Neural progenitor cell (in vitro differentiated cells): Measurements from ENCODE around the gene ATIC. TPM values are rescaled to one million over a fixed set of nuclear protein-coding genes. Genes with fewer than 3 reads are reported as not detected.

Experiments
- DNase-seq: peaks from one replicate; pipeline ENCODE4 v3.0.0-alpha.2; 2016; ENCODE audit warnings: low spot score
- H2AFZ ChIP-seq: fragments of 200-600 bp; sonication (generic); replicated peaks from 2 replicates; pipeline ENCODE4 v1.6.1; 2016; ENCODE audit warnings: antibody characterized with exemption
- H3F3A ChIP-seq: fragments of 200-600 bp; sonication (generic); 2 replicates; pipeline ENCODE4 v1.6.1; 2016; ENCODE audit warnings: antibody characterized with exemption, low read depth
- H3K27ac ChIP-seq: fragments of 200-600 bp; sonication (generic); 2 replicates; pipeline ENCODE4 v1.5.1; 2016; ENCODE audit warnings: mild to moderate bottlenecking
- H3K27me3 ChIP-seq: fragments of 200-600 bp; sonication (generic); 2 replicates; pipeline ENCODE4 v1.6.1; 2016; ENCODE audit warnings: mild to moderate bottlenecking, moderate library complexity
- H3K36me3 ChIP-seq: fragments of 200-600 bp; sonication (generic); 2 replicates; pipeline ENCODE4 v1.5.1; 2016
- H3K4me1 ChIP-seq: fragments of 200-600 bp; sonication (generic); 2 replicates; pipeline ENCODE4 v1.6.1; 2016; ENCODE audit warnings: mixed run types
- H3K4me2 ChIP-seq: fragments of 200-600 bp; sonication (generic); 2 replicates; pipeline ENCODE4 v1.6.1; 2016
- H3K4me3 ChIP-seq: fragments of 200-600 bp; sonication (generic); 2 replicates; pipeline ENCODE4 v1.5.1; 2016
- H3K79me2 ChIP-seq: fragments of 200-600 bp; sonication (generic); 2 replicates; pipeline ENCODE4 v1.6.1; 2016; ENCODE audit warnings: low read depth
- H3K9ac ChIP-seq: fragments of 200-600 bp; sonication (generic); 2 replicates; pipeline ENCODE4 v1.6.1; 2016
- H3K9me3 ChIP-seq: fragments of 200-600 bp; sonication (generic); 2 replicates; pipeline ENCODE4 v1.5.1; 2016; ENCODE audit warnings: low read depth
- H4K20me1 ChIP-seq: fragments of 200-600 bp; sonication (generic); 2 replicates; pipeline ENCODE4 v1.6.1; 2016; ENCODE audit warnings: low read depth
- H3K27ac Mint-ChIP-seq: 3 replicates; pipeline ENCODE4 v1.8.0; 2021; ENCODE audit warnings: mixed read lengths
- H3K27me3 Mint-ChIP-seq: 2 replicates; pipeline ENCODE4 v1.8.0; 2022; ENCODE audit warnings: low read depth, mild to moderate bottlenecking, inconsistent platforms, moderate library complexity, mixed read lengths; ENCODE audit not compliant: insufficient read depth
- H3K36me3 Mint-ChIP-seq: 3 replicates; pipeline ENCODE4 v1.8.0; 2021; ENCODE audit warnings: mixed read lengths
- H3K4me1 Mint-ChIP-seq: 3 replicates; pipeline ENCODE4 v1.8.0; 2021; ENCODE audit warnings: mixed read lengths
- H3K4me3 Mint-ChIP-seq: 3 replicates; pipeline ENCODE4 v1.8.0; 2021; ENCODE audit warnings: mild to moderate bottlenecking, moderate library complexity, mixed read lengths
- H3K9me3 Mint-ChIP-seq: 3 replicates; pipeline ENCODE4 v1.8.0; 2020; ENCODE audit warnings: mixed read lengths
- CTCF ChIP-seq: fragments of 200-600 bp; sonication (generic); IDR thresholded peaks from 2 replicates; pipeline ENCODE4 v1.5.1; 2017; ENCODE audit warnings: antibody characterized with exemption, mild to moderate bottlenecking
- EZH2 ChIP-seq: fragments of 200-600 bp; sonication (generic); IDR thresholded peaks from 2 replicates; pipeline ENCODE4 v1.6.1; 2017; ENCODE audit warnings: antibody characterized with exemption, mild to moderate bottlenecking, moderate library complexity
- EZH2phosphoT487 ChIP-seq: fragments of 200-600 bp; sonication (generic); IDR thresholded peaks from 2 replicates; pipeline ENCODE4 v1.6.1; 2017; ENCODE audit warnings: antibody characterized with exemption
- total RNA-seq: library from RNA; depleted of rRNA; stranded (reverse); fragments of >200 nt; gene quantifications from 2 replicates; pipeline ENCODE4 v1.2.3, GENCODE V29; 2015; ENCODE audit warnings: low replicate concordance

ATIC gene
- total RNA-seq, 1 donor from 2014 or later, result 43.2 TPM

DNA sequence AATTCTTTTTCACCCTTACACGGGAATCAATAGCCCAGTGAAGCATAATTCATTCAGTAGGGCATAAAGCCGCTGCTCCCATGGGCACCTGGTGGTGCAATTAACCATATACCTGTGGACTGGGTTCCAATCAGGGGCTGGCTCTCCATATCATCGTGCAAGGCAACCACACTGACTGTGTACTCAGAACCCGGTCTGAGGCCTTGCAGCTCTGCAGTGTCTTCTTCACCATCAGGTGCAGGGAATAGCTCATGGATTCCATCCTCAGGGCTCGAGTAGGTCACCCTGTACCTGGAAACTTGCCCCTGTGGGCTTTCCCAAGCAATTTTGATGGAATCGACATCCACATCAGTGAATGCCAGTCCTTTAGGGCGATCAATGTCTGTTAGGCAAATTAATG is 68.8 kb downstream of the ATIC start:
- Histone ChIP-seq H4K20me1 (no peaks in the 10 kb centered on the region), H3F3A (no peaks in the 10 kb centered on the region), H3K36me3 (no peaks in the 10 kb centered on the region), H3K9me3 (no peaks in the 10 kb centered on the region), H3K4me3 (no peak overlapping the region), H2AFZ (no peak overlapping the region), H3K27me3 (no peaks in the 10 kb centered on the region), H3K79me2 (no peaks in the 10 kb centered on the region), H3K4me2 (no peak overlapping the region), H3K27ac (no peak overlapping the region), H3K9ac (no peak overlapping the region), H3K4me1 (no peaks in the 10 kb centered on the region)
- Mint-ChIP-seq H3K4me1 (no peaks in the 10 kb centered on the region), H3K27me3 (peaks cover 2% of the 10 kb centered on the region), H3K27ac (no peak overlapping the region), H3K4me3 (no peak overlapping the region), H3K9me3 (no peaks in the 10 kb centered on the region), H3K36me3 (peaks cover 35% of the 10 kb centered on the region)
- TF ChIP-seq EZH2, result no peak
- TF ChIP-seq EZH2phosphoT487, result no peak
- TF ChIP-seq CTCF, result no peak
- DNase-seq, result no peak

DNA sequence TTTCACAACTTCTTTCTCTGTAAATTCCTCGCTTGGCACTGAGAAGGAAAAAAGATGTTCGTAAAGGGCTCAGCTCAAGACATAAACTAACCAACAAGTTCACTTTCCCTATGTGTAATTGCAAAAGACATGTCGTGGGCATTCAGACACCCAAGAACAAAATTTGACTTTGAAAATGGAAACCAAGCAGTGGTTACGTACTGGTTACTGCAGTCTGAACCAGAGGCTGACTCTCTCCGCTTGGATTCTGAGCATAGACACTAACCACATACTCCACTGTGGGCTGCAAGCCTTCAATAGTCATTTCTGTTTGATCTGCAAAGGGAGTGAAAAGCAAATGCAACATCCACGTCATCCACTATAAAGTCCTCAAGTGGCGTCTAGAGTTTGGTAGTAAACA is 70.2 kb downstream of the ATIC start:
- Histone ChIP-seq H3K79me2 (no peaks in the 10 kb centered on the region), H2AFZ (no peak overlapping the region), H3K36me3 (no peaks in the 10 kb centered on the region), H3K27ac (no peak overlapping the region), H3K9ac (no peak overlapping the region), H3K4me3 (no peak overlapping the region), H3K4me1 (no peaks in the 10 kb centered on the region), H3F3A (no peaks in the 10 kb centered on the region), H4K20me1 (no peaks in the 10 kb centered on the region), H3K4me2 (no peak overlapping the region), H3K9me3 (no peaks in the 10 kb centered on the region), H3K27me3 (no peaks in the 10 kb centered on the region)
- H3K9me3 Mint-ChIP-seq, result no peaks in the 10 kb centered on the region
- TF ChIP-seq EZH2 (no peak), CTCF (no peak), EZH2phosphoT487 (no peak)
- no peak overlapping the region for H3K27ac Mint-ChIP-seq
- no peak overlapping the region for H3K4me3 Mint-ChIP-seq
- peaks cover 2% of the 10 kb centered on the region for H3K27me3 Mint-ChIP-seq
- no peak for DNase-seq
- no peaks in the 10 kb centered on the region for H3K4me1 Mint-ChIP-seq
- H3K36me3 Mint-ChIP-seq, result peaks cover 36% of the 10 kb centered on the region

- Histone ChIP-seq H2AFZ (no peak overlapping the region), H3K27me3 (no peaks in the 10 kb centered on the region), H3K4me2 (no peak overlapping the region), H4K20me1 (no peaks in the 10 kb centered on the region), H3K9me3 (no peaks in the 10 kb centered on the region), H3F3A (no peaks in the 10 kb centered on the region), H3K36me3 (no peaks in the 10 kb centered on the region), H3K4me1 (no peaks in the 10 kb centered on the region), H3K27ac (no peak overlapping the region), H3K79me2 (no peaks in the 10 kb centered on the region), H3K4me3 (no peak overlapping the region), H3K9ac (no peak overlapping the region)
- no peak for TF ChIP-seq EZH2
- no peak for TF ChIP-seq EZH2phosphoT487
- no peak for TF ChIP-seq CTCF
- Mint-ChIP-seq H3K4me1 (no peaks in the 10 kb centered on the region), H3K27ac (no peak overlapping the region), H3K27me3 (peaks cover 2% of the 10 kb centered on the region), H3K9me3 (no peaks in the 10 kb centered on the region), H3K4me3 (no peak overlapping the region), H3K36me3 (peaks cover 38% of the 10 kb centered on the region)
- DNase-seq, result no peak
Observed at GRCh38 chr2:215382480-215382879, 70.6 kb downstream of the ATIC start.
